ENCODE measurements around the gene GSDME. TPM values are rescaled to one million over a fixed set of nuclear protein-coding genes. Genes with fewer than 3 reads are reported as not detected.
"Not testable (repeated sequence)": the region's sequence is repeated elsewhere in the genome, so short reads cannot be mapped to it uniquely, and the experiment has no call there.

Gene GSDME
- polyA plus RNA-seq, 10 donors = 5.4 to 18.6 (median 8.4) TPM

- no peak for DNase-seq
Observed at GRCh38 chr7:24742506-24743162, 14.6 kb downstream of the GSDME start.

GRCh38 chr7:24741679-24742505 is 15.4 kb downstream of the GSDME start:
- DNase-seq = peak in 2 of 3 donors; percentile 49 to 95

GRCh38 chr7:24740871-24741270 is 16.4 kb downstream of the GSDME start:
- DNase-seq = no peak

- DNase-seq = no peak
Observed at GRCh38 chr7:24739306-24739705, 18.0 kb downstream of the GSDME start.

- no peak for DNase-seq
Observed at GRCh38 chr7:24738577-24738976, 18.7 kb downstream of the GSDME start.

GRCh38 chr7:24737281-24737680 is 20.0 kb downstream of the GSDME start:
- DNase-seq = no peak

GRCh38 chr7:24735594-24735993 is 21.7 kb downstream of the GSDME start:
- DNase-seq = not testable (repeated sequence)

- no peak for DNase-seq
Observed at GRCh38 chr7:24734306-24734705, 23.0 kb downstream of the GSDME start.

- DNase-seq = no peak
Observed at GRCh38 chr7:24733414-24734060, 23.7 kb downstream of the GSDME start.

- DNase-seq = no peak
Observed at GRCh38 chr7:24732646-24733413, 24.4 kb downstream of the GSDME start.

- no peak for DNase-seq
Observed at GRCh38 chr7:24731313-24731712, 26.0 kb downstream of the GSDME start.

GRCh38 chr7:24730018-24730369 is 27.3 kb downstream of the GSDME start:
- DNase-seq = no peak

- DNase-seq = no peak
Observed at GRCh38 chr7:24729365-24730017, 27.8 kb downstream of the GSDME start.

GRCh38 chr7:24728503-24729364 is 28.5 kb downstream of the GSDME start:
- peak in 1 of 3 donors; percentile 57 for DNase-seq

GRCh38 chr7:24728121-24728500 is 29.2 kb downstream of the GSDME start:
- DNase-seq = no peak

GRCh38 chr7:24727154-24728120 is 29.8 kb downstream of the GSDME start:
- DNase-seq = peak in 1 of 3 donors; percentile 28

GRCh38 chr7:24725554-24726241 is 31.6 kb downstream of the GSDME start:
- peak in 1 of 3 donors; percentile 59 for DNase-seq

GRCh38 chr7:24724451-24725190 is 32.6 kb downstream of the GSDME start:
- no peak for DNase-seq

Data from muscle of back (tissue), 11 donors.